Gastrocnemius medialis (tissue), 4 donors: ENCODE data around the gene OR11G2.

Experiments used
- POLR2A ChIP-seq, 2 donors: fragments of 450-650 bp; IDR thresholded peaks; one replicate each; pipeline ENCODE4 v1.6.1; 2017; ENCODE audit warnings: antibody characterized with exemption in 2 of 2, mild to moderate bottlenecking in 2 of 2, moderate library complexity in 2 of 2
- TF ChIP-seq, protein P1 (sequence below), 5 experiments: fragments of 450-650 bp in 3 of 5; fragments of 200-600 bp in 2 of 5; sonication (generic) in 2 of 5; IDR thresholded peaks in 4 of 5; conservative IDR thresholded peaks in 1 of 5; 1 replicate in 4 of 5; 2 replicates in 1 of 5; pipeline ENCODE4 v1.5.1; 2016 to 2019; ENCODE audit warnings: antibody characterized with exemption in 5 of 5, mild to moderate bottlenecking in 3 of 5, moderate library complexity in 3 of 5

DNA sequence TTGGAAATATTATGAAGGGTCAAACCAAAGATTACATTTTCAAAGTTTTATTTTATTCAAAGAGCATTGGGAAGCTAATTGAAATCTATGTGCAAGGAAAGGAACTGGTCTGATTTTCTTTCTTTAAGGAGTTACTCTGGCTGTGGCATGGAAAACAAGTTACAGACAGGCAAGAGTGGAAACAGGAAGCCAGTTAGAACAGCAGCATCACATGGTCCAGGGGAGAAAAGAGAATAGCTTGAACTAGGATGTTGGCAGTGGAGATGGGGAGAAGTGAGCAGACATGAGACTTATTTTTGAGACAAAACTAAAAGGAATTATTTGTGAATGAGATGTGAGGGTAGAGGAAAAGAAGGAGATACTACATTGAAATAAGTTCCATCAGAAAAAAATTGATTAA lies 3.4 kb downstream of the OR11G2 start:
- TF ChIP-seq, protein P1, sequence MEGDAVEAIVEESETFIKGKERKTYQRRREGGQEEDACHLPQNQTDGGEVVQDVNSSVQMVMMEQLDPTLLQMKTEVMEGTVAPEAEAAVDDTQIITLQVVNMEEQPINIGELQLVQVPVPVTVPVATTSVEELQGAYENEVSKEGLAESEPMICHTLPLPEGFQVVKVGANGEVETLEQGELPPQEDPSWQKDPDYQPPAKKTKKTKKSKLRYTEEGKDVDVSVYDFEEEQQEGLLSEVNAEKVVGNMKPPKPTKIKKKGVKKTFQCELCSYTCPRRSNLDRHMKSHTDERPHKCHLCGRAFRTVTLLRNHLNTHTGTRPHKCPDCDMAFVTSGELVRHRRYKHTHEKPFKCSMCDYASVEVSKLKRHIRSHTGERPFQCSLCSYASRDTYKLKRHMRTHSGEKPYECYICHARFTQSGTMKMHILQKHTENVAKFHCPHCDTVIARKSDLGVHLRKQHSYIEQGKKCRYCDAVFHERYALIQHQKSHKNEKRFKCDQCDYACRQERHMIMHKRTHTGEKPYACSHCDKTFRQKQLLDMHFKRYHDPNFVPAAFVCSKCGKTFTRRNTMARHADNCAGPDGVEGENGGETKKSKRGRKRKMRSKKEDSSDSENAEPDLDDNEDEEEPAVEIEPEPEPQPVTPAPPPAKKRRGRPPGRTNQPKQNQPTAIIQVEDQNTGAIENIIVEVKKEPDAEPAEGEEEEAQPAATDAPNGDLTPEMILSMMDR (IDR thresholded peaks at IDR 0.05 in 4 of 5, conservative IDR thresholded peaks at IDR 0.05 in 1 of 5): no peak
- no peak for TF ChIP-seq POLR2A (IDR thresholded peaks at IDR 0.05)
